SK-N-SH treated with all-trans-retinoic acid at 6 μM for 48 hours (cell line): ENCODE data around the gene DDX20.

ENCODE experiments used
- ATAC-seq: fragments of 200-7000 bp; cut with Tn5 transposase; 3 replicates; pipeline ENCODE4 v1.9.1; 2020; ENCODE audit warnings: mild to moderate bottlenecking, moderate library complexity
- ARNTL ChIP-seq: fragments of 450-650 bp; formaldehyde crosslinking; IDR thresholded peaks from 2 replicates; pipeline ENCODE4 v1.5.0; 2020; ENCODE audit warnings: low read depth, mild to moderate bottlenecking, moderate library complexity, borderline replicate concordance
- BACH2 ChIP-seq: fragments of 250-450 bp; sonication (Bioruptor Pico); IDR thresholded peaks from 2 replicates; pipeline ENCODE4 v1.9.0; 2021; ENCODE audit warnings: mild to moderate bottlenecking, borderline replicate concordance
- CSDC2 ChIP-seq: fragments of 250-450 bp; sonication (Bioruptor Pico); IDR thresholded peaks from 2 replicates; pipeline ENCODE4 v1.5.0; 2020; ENCODE audit warnings: mild to moderate bottlenecking, moderate library complexity
- ESRRG ChIP-seq: fragments of 250-450 bp; sonication (Bioruptor Pico); IDR thresholded peaks from 2 replicates; pipeline ENCODE4 v1.6.1; 2021; ENCODE audit warnings: mild to moderate bottlenecking
- GLIS3 ChIP-seq: fragments of 250-450 bp; sonication (Bioruptor Pico); IDR thresholded peaks from 2 replicates; pipeline ENCODE4 v1.5.0; 2020; ENCODE audit warnings: mild to moderate bottlenecking, moderate library complexity
- OSR1 ChIP-seq: fragments of 250-450 bp; sonication (Bioruptor Pico); IDR thresholded peaks from 2 replicates; pipeline ENCODE4 v1.8.0; 2022; ENCODE audit warnings: moderate library complexity, mild to moderate bottlenecking, inconsistent platforms
- PPARA ChIP-seq: fragments of 250-450 bp; sonication (Bioruptor Pico); IDR thresholded peaks from 2 replicates; pipeline ENCODE4 v1.5.0; 2020; ENCODE audit warnings: mild to moderate bottlenecking, borderline replicate concordance
- RARB ChIP-seq: fragments of 250-450 bp; sonication (Bioruptor Pico); IDR thresholded peaks from 2 replicates; pipeline ENCODE4 v1.8.0; 2021; ENCODE audit warnings: mild to moderate bottlenecking, moderate library complexity
- SNAI2 ChIP-seq: fragments of 250-450 bp; sonication (Bioruptor Pico); IDR thresholded peaks from 2 replicates; pipeline ENCODE4 v1.5.0; 2020; ENCODE audit warnings: mild to moderate bottlenecking, moderate library complexity
- TCF4 ChIP-seq: fragments of 250-450 bp; sonication (Bioruptor Pico); IDR thresholded peaks from 2 replicates; pipeline ENCODE4 v1.8.0; 2021; ENCODE audit warnings: mild to moderate bottlenecking, moderate library complexity, borderline replicate concordance
- TOX ChIP-seq: fragments of 250-450 bp; sonication (Bioruptor Pico); IDR thresholded peaks from 2 replicates; pipeline ENCODE4 v1.8.0; 2021; ENCODE audit warnings: mild to moderate bottlenecking, moderate library complexity, borderline replicate concordance
- TSHZ2 ChIP-seq: fragments of 250-450 bp; sonication (Bioruptor Pico); IDR thresholded peaks from 2 replicates; pipeline ENCODE4 v1.5.0; 2020; ENCODE audit warnings: mild to moderate bottlenecking, moderate library complexity
- ZFP3 ChIP-seq: fragments of 250-450 bp; sonication (Bioruptor Pico); IDR thresholded peaks from 2 replicates; pipeline ENCODE4 v1.5.0; 2020; ENCODE audit warnings: mild to moderate bottlenecking, moderate library complexity
- ZNF565 ChIP-seq: fragments of 450-650 bp; formaldehyde crosslinking; conservative IDR thresholded peaks from 2 replicates; pipeline ENCODE4 v1.5.0; 2020; ENCODE audit warnings: low read depth, mild to moderate bottlenecking, moderate library complexity
- ZNF70 ChIP-seq: fragments of 450-650 bp; formaldehyde crosslinking; IDR thresholded peaks from 2 replicates; pipeline ENCODE4 v1.5.0; 2020; ENCODE audit warnings: mild to moderate bottlenecking, moderate library complexity
- ZNF8 ChIP-seq: fragments of 450-650 bp; formaldehyde crosslinking; IDR thresholded peaks from 2 replicates; pipeline ENCODE4 v1.5.0; 2020; ENCODE audit warnings: mild to moderate bottlenecking, moderate library complexity
- TF ChIP-seq, protein P1 (sequence below): fragments of 250-450 bp; sonication (Bioruptor Pico); IDR thresholded peaks from 2 replicates; pipeline ENCODE4 v1.5.1; 2021; ENCODE audit warnings: mild to moderate bottlenecking, moderate library complexity
- TF ChIP-seq, protein P2 (sequence below): fragments of 250-450 bp; sonication (Bioruptor Pico); IDR thresholded peaks from 2 replicates; pipeline ENCODE4 v1.8.0; 2021; ENCODE audit warnings: low read depth, mild to moderate bottlenecking, moderate library complexity, borderline replicate concordance
- TF ChIP-seq, protein P3 (sequence below): fragments of 250-450 bp; sonication (Bioruptor Pico); IDR thresholded peaks from 2 replicates; pipeline ENCODE4 v1.8.0; 2020; ENCODE audit warnings: mild to moderate bottlenecking, moderate library complexity, borderline replicate concordance
- TF ChIP-seq, protein P4 (sequence below): fragments of 250-450 bp; sonication (Bioruptor Pico); IDR thresholded peaks from 2 replicates; pipeline ENCODE4 v1.5.1; 2020; ENCODE audit warnings: low read depth, mild to moderate bottlenecking, moderate library complexity

DDX20 gene

DNA sequence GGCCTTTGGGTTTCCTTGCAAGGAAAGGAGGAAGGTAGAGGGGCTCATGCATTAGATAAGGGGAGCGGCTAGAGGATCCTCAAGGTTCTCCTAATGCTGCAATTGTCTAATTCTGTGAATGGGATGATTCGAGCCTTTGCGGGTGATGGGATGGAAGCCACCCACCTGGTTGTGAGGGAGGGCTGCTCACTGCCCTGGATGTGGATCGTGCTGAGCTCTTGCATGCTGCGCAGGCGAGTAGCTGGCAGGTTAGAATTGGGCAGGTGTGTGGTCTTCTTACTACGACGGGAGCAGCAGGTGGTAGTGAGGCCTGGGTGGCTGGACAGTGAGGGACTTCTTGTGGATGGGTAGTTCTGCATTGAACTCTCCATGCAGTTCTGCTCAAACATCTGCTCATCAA lies 21.2 kb downstream of the DDX20 start:
- TF ChIP-seq CSDC2 (no peak), ESRRG (CRISPR knock-in tag) (no peak), ZNF8 (CRISPR knock-in tag) (no peak), PPARA (CRISPR knock-in tag) (no peak), GLIS3 (CRISPR knock-in tag) (no peak), ZFP3 (no peak), OSR1 (CRISPR knock-in tag) (no peak), ARNTL (no peak), BACH2 (CRISPR knock-in tag) (no peak), ZNF565 (CRISPR knock-in tag) (no peak), RARB (CRISPR knock-in tag) (no peak), TSHZ2 (CRISPR knock-in tag) (no peak), TOX (no peak), TCF4 (CRISPR knock-in tag) (no peak), ZNF70 (CRISPR knock-in tag) (no peak), SNAI2 (CRISPR knock-in tag) (no peak)
- TF ChIP-seq, protein P1, sequence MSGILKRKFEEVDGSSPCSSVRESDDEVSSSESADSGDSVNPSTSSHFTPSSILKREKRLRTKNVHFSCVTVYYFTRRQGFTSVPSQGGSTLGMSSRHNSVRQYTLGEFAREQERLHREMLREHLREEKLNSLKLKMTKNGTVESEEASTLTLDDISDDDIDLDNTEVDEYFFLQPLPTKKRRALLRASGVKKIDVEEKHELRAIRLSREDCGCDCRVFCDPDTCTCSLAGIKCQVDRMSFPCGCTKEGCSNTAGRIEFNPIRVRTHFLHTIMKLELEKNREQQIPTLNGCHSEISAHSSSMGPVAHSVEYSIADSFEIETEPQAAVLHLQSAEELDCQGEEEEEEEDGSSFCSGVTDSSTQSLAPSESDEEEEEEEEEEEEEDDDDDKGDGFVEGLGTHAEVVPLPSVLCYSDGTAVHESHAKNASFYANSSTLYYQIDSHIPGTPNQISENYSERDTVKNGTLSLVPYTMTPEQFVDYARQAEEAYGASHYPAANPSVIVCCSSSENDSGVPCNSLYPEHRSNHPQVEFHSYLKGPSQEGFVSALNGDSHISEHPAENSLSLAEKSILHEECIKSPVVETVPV (CRISPR knock-in tag) = no peak
- TF ChIP-seq, protein P2, sequence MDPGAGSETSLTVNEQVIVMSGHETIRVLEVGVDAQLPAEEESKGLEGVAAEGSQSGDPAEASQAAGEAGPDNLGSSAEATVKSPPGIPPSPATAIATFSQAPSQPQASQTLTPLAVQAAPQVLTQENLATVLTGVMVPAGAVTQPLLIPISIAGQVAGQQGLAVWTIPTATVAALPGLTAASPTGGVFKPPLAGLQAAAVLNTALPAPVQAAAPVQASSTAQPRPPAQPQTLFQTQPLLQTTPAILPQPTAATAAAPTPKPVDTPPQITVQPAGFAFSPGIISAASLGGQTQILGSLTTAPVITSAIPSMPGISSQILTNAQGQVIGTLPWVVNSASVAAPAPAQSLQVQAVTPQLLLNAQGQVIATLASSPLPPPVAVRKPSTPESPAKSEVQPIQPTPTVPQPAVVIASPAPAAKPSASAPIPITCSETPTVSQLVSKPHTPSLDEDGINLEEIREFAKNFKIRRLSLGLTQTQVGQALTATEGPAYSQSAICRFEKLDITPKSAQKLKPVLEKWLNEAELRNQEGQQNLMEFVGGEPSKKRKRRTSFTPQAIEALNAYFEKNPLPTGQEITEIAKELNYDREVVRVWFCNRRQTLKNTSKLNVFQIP (CRISPR knock-in tag) = no peak
- TF ChIP-seq, protein P3, sequence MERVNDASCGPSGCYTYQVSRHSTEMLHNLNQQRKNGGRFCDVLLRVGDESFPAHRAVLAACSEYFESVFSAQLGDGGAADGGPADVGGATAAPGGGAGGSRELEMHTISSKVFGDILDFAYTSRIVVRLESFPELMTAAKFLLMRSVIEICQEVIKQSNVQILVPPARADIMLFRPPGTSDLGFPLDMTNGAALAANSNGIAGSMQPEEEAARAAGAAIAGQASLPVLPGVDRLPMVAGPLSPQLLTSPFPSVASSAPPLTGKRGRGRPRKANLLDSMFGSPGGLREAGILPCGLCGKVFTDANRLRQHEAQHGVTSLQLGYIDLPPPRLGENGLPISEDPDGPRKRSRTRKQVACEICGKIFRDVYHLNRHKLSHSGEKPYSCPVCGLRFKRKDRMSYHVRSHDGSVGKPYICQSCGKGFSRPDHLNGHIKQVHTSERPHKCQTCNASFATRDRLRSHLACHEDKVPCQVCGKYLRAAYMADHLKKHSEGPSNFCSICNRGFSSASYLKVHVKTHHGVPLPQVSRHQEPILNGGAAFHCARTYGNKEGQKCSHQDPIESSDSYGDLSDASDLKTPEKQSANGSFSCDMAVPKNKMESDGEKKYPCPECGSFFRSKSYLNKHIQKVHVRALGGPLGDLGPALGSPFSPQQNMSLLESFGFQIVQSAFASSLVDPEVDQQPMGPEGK (CRISPR knock-in tag) = no peak
- TF ChIP-seq, protein P4, sequence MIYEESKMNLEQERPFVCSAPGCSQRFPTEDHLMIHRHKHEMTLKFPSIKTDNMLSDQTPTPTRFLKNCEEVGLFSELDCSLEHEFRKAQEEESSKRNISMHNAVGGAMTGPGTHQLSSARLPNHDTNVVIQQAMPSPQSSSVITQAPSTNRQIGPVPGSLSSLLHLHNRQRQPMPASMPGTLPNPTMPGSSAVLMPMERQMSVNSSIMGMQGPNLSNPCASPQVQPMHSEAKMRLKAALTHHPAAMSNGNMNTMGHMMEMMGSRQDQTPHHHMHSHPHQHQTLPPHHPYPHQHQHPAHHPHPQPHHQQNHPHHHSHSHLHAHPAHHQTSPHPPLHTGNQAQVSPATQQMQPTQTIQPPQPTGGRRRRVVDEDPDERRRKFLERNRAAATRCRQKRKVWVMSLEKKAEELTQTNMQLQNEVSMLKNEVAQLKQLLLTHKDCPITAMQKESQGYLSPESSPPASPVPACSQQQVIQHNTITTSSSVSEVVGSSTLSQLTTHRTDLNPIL (CRISPR knock-in tag) = no peak
- TF ChIP-seq, all 23 proteins: peak for 0
- no peak for ATAC-seq

GRCh38 chr1:111777301-111777700 lies 21.6 kb downstream of the DDX20 start:
- TF ChIP-seq GLIS3 (CRISPR knock-in tag) (no peak), OSR1 (CRISPR knock-in tag) (no peak), ZNF8 (CRISPR knock-in tag) (no peak), ZNF70 (CRISPR knock-in tag) (no peak), TSHZ2 (CRISPR knock-in tag) (no peak), PPARA (CRISPR knock-in tag) (no peak), ARNTL (no peak), ZNF565 (CRISPR knock-in tag) (no peak), TOX (no peak), ESRRG (CRISPR knock-in tag) (no peak)
- TF ChIP-seq, protein P1 (CRISPR knock-in tag) = no peak
- TF ChIP-seq, protein P2 (CRISPR knock-in tag) = no peak
- TF ChIP-seq, protein P4 (CRISPR knock-in tag) = no peak
- no peak for ATAC-seq
